Left cardiac atrium (tissue), 4 donors: ENCODE results near the gene CHRD. TPM values are rescaled to one million over a fixed set of nuclear protein-coding genes. Genes with fewer than 3 reads are reported as not detected.

Experiments
- ATAC-seq, 2 donors: fragments of 200-7000 bp; cut with Tn5 transposase; one replicate each; pipeline ENCODE4 v1.9.1; 2020; ENCODE audit warnings: mild to moderate bottlenecking in 2 of 2, moderate library complexity in 2 of 2
- DNase-seq: peaks from one replicate; pipeline ENCODE4 v3.0.0-alpha.2; 2020
- intact Hi-C, 2 donors: fragments of 100-400 bp; cut with DNase I; formaldehyde crosslinking; loops; one replicate each; pipeline versions ENCODE4 v1.14.1 to v1.15.1; 2022 to 2023
- total RNA-seq, 2 donors: library from RNA; stranded (reverse); fragmentation: NEBNext Ultra II Directional; extraction: Animal tissue kit (Norgen Biotek cat#: 25700); gene quantifications; one replicate each; pipeline ENCODE4 v1.2.1, GENCODE V29; 2021
- donor health status: DM: no; HTN: yes; CAD: no.
- donor health status: DM: no; HTN: yes; CAD: no; lungs with severe emphysema.
- donor health status: DM: yes; HTN: yes; CAD: no.
- donor health status: Dilated cardiomyopathy.

Gene CHRD
- total RNA-seq, 2 donors from 2014 or later: 7.2 to 12.2 TPM

GRCh38 chr3:184377882-184378445 lies 1.9 kb upstream of the CHRD start, which contains the start of gene THPO:
TSS of gene THPO (minus strand) at chr3:184378207. CDS start at chr3:184376259, 1,948 bp downstream.
- DNase-seq (no peak), ATAC-seq (no peak)
- intact Hi-C loops: loop anchor here (10.0 kb wide), 3 partner anchors 137 to 397 kb away; no protein-coding TSS in a partner anchor

- ATAC-seq: no peak
- intact Hi-C loops: loop anchor here (10.0 kb wide), 3 partner anchors 136 to 396 kb away; no protein-coding TSS in a partner anchor
- DNase-seq: no peak
These were observed 1.1 kb upstream of the CHRD start for GRCh38 chr3:184378651-184379357.

- peak; percentile 75 for DNase-seq
These were observed 352 bp downstream of the CHRD start for GRCh38 chr3:184380185-184380626.

GRCh38 chr3:184380627-184381260 lies 890 bp downstream of the CHRD start:
- ATAC-seq: peak in 1 of 2 donors; percentile 3
- intact Hi-C loops: loop anchor here in 1 of 2 donors (10.0 kb wide), 1 partner anchor 404 kb away; no protein-coding TSS in a partner anchor
- DNase-seq: no peak

More at GRCh38 chr3:184380185-184380626, 352 bp downstream of the CHRD start:
- peak; percentile 45 to 51 for ATAC-seq
- intact Hi-C loops: loop anchor here in 1 of 2 donors (10.0 kb wide), 1 partner anchor 405 kb away; no protein-coding TSS in a partner anchor

GRCh38 chr3:184381261-184382224 lies 1.7 kb downstream of the CHRD start:
- ATAC-seq: peak; percentile 52 to 55
- peak; percentile 60 for DNase-seq
- intact Hi-C loops: loop anchor here in 1 of 2 donors (10.0 kb wide), 1 partner anchor 403 kb away; no protein-coding TSS in a partner anchor

GRCh38 chr3:184382326-184383032 lies 2.6 kb downstream of the CHRD start:
- intact Hi-C loops: loop anchor here in 1 of 2 donors (10.0 kb wide), 1 partner anchor 402 kb away; no protein-coding TSS in a partner anchor
- DNase-seq (no peak), ATAC-seq (no peak)

GRCh38 chr3:184383033-184383740 lies 3.3 kb downstream of the CHRD start:
- DNase-seq (no peak), ATAC-seq (no peak)
- intact Hi-C loops: loop anchor here in 1 of 2 donors (10.0 kb wide), 1 partner anchor 402 kb away; no protein-coding TSS in a partner anchor

GRCh38 chr3:184384342-184384741 lies 4.5 kb downstream of the CHRD start:
- intact Hi-C loops: loop anchor here in 1 of 2 donors (10.0 kb wide), 1 partner anchor 400 kb away; no protein-coding TSS in a partner anchor
- ATAC-seq (no peak), DNase-seq (no peak)

GRCh38 chr3:184384856-184385422 lies 5.1 kb downstream of the CHRD start:
- intact Hi-C loops: loop anchor here in 1 of 2 donors (10.0 kb wide), 1 partner anchor 400 kb away; no protein-coding TSS in a partner anchor
- ATAC-seq: no peak
- no peak for DNase-seq

GRCh38 chr3:184386047-184386806 lies 6.4 kb downstream of the CHRD start:
- intact Hi-C loops: loop anchor here in 1 of 2 donors (10.0 kb wide), 1 partner anchor 399 kb away; no protein-coding TSS in a partner anchor
- DNase-seq: no peak
- no peak for ATAC-seq

GRCh38 chr3:184387174-184387714 lies 7.4 kb downstream of the CHRD start:
- ATAC-seq (no peak), DNase-seq (no peak)
- intact Hi-C loops: loop anchor here in 1 of 2 donors (10.0 kb wide), 1 partner anchor 398 kb away; no protein-coding TSS in a partner anchor

GRCh38 chr3:184388164-184388935 lies 8.5 kb downstream of the CHRD start:
- intact Hi-C loops: loop anchor here in 1 of 2 donors (10.0 kb wide), 1 partner anchor 396 kb away; no protein-coding TSS in a partner anchor
- no peak for ATAC-seq

GRCh38 chr3:184388936-184389230 lies 9.0 kb downstream of the CHRD start:
- intact Hi-C loops: loop anchor here in 1 of 2 donors (10.0 kb wide), 1 partner anchor 396 kb away; no protein-coding TSS in a partner anchor
- DNase-seq (no peak), ATAC-seq (no peak)

More at GRCh38 chr3:184388164-184388935, 8.5 kb downstream of the CHRD start:
- DNase-seq: no peak

- no peak for ATAC-seq
- intact Hi-C loops: loop anchor here in 1 of 2 donors (10.0 kb wide), 1 partner anchor 395 kb away; no protein-coding TSS in a partner anchor
- no peak for DNase-seq
These were observed 9.5 kb downstream of the CHRD start for GRCh38 chr3:184389384-184389783.
